ENCODE measurements around the gene RAG1.

DNA sequence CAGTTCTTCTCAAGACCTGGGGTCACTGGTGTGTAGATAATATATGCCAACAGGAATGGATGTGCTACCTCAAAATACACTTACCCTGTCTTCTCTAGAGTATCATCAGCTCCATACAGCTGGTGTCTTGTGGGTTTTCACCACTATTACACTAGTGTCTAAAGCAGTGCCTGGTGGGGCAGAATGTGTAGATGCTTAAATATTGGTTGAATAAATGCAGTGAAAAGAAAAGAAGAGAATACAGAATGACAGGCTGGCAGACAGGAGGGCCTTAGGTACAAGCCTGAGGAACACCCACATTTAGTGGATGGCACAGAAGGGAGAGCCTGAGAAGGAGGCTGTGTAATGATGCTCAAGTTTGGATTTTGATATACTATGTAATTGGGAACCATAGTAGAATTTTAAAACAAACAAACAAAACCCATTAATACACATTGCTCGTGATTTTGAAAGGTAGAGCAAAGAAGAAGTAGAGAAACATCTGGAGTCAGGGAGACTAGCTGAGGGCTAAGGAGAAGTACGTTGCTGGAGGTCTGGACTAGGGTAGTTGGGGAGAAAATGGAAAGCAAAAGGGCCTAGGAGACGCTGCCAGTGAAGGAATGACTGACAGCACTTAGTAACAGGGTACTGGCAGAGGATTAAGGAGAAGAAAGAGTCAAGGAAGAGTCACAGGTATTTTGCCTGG lies 50.7 kb downstream of the RAG1 start:
- TF ChIP-seq POLR2A (IDR thresholded peaks at IDR 0.05), result no peak
- TF ChIP-seq CTCF (IDR thresholded peaks at IDR 0.05), result no peak
- TF ChIP-seq POLR2AphosphoS5 (IDR thresholded peaks at IDR 0.05), result no peak
- no peak for TF ChIP-seq EP300 (IDR thresholded peaks at IDR 0.05)

All from gastroesophageal sphincter (tissue), 3 donors.